Heart left ventricle (tissue), 13 donors: ENCODE data around the gene LAMA5.

Source experiments
- POLR2A ChIP-seq, 2 donors: fragments of 450-650 bp; IDR thresholded peaks; one replicate each; pipeline ENCODE4 v1.6.1; 2017; ENCODE audit warnings: antibody characterized with exemption in 2 of 2, mild to moderate bottlenecking in 2 of 2, moderate library complexity in 2 of 2
- TF ChIP-seq, protein P1 (sequence below), 12 donors: fragments of 200-600 bp; sonication (generic) in 4 of 12; IDR thresholded peaks; one replicate each; pipeline versions ENCODE4 v1.5.0 to v1.8.0; 2018 to 2022; ENCODE audit warnings: antibody characterized with exemption in 12 of 12, mild to moderate bottlenecking in 5 of 12
- donor health status: ischemic (EF 13 %, LVEDD 7.1; RV severe dilation, severe dysfunction).
- donor health status: DM: no; HTN: yes; CAD: no.
- donor health status: DM: no; HTN: no; CAD: no.
- donor health status: ischemic (EF 25% LVEDD 6.9; RV normal size, moderate dysfunction).
- donor health status: ischemic (EF 25% LVEDD 5.7; RV mildly dilated, moderate dysfunction).
- donor health status: ischemic (EF 35%, LVEDD 5.7; RV mildly dilated, moderate dysfunction).
- donor health status: nonischemic (EF 11% LVEDD 7.7; RV severe dilation, severe dysfunction).
- donor health status: DM: yes; HTN: yes; CAD: no.
- donor health status: PGD.
- donor health status: ischemic (EF 29% LVEDD 5.4; RV normal size, mild dysfunction).
- donor health status: nonischemic (EF 23%, LVEDD 6.1; RV moderate dilation, normal function).

DNA sequence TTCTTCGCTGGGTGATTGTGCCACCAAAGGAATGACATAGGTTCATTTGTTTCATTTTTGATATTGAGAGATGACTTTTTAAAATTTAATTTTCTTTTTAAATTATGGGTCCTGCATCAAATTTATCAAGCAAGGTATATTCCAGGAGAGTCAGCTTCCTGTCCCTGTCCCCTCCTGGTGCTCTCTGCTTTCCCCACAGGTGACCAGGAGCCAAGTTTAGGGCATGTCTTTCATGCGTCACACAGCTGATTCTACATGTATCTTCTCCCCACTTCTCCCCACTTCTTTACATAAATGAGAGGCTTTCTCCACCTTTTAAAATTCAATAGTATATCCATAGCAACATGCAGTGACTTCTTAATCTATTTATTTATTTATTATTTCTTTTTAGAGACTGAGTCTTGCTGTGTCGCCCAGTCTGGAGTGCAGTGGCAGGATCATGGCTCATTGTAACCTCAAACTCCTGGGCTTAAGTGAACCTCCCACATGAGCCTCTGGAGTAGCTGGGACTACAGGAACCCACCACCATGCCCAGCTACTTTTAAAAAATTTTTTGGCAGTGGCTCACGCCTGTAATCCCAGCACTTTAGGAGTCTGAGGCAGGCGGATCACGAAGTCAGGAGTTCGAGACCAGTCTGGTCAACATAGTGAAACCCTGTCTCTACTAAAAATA, 98.7 kb downstream of the LAMA5 start:
- TF ChIP-seq, protein P1, sequence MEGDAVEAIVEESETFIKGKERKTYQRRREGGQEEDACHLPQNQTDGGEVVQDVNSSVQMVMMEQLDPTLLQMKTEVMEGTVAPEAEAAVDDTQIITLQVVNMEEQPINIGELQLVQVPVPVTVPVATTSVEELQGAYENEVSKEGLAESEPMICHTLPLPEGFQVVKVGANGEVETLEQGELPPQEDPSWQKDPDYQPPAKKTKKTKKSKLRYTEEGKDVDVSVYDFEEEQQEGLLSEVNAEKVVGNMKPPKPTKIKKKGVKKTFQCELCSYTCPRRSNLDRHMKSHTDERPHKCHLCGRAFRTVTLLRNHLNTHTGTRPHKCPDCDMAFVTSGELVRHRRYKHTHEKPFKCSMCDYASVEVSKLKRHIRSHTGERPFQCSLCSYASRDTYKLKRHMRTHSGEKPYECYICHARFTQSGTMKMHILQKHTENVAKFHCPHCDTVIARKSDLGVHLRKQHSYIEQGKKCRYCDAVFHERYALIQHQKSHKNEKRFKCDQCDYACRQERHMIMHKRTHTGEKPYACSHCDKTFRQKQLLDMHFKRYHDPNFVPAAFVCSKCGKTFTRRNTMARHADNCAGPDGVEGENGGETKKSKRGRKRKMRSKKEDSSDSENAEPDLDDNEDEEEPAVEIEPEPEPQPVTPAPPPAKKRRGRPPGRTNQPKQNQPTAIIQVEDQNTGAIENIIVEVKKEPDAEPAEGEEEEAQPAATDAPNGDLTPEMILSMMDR (IDR thresholded peaks at IDR 0.05) = no peak
- TF ChIP-seq POLR2A (IDR thresholded peaks at IDR 0.05) = no peak
